ENCODE measurements around the gene UPF3A.

The UPF3A gene

GRCh38 chr13:114256547-114256946 lies 24.9 kb upstream of the UPF3A start:
- TF ChIP-seq EGR1 (IDR thresholded peaks at IDR 0.05) (no peak), FOXM1 (IDR thresholded peaks at IDR 0.05; ENCODE audit: borderline replicate concordance, low read depth) (no peak), CEBPB (IDR thresholded peaks at IDR 0.05) (no peak), TCF12 (IDR thresholded peaks at IDR 0.05; ENCODE audit: low read depth) (no peak), TAF1 (IDR thresholded peaks at IDR 0.05; ENCODE audit: low read depth) (no peak), RAD21 (IDR thresholded peaks at IDR 0.05; ENCODE audit: low read depth) (no peak), REST (IDR thresholded peaks at IDR 0.05; ENCODE audit: low read depth) (no peak), ZBTB7A (IDR thresholded peaks at IDR 0.05; ENCODE audit: low read depth) (no peak), EP300 (IDR thresholded peaks at IDR 0.05; ENCODE audit: borderline replicate concordance) (no peak), CREB1 (IDR thresholded peaks at IDR 0.05; ENCODE audit: low read depth) (no peak), YY1 (IDR thresholded peaks at IDR 0.05; ENCODE audit: low read depth) (no peak), NFIC (IDR thresholded peaks at IDR 0.05) (no peak), TEAD4 (IDR thresholded peaks at IDR 0.05) (no peak)
- TF ChIP-seq, protein P1, sequence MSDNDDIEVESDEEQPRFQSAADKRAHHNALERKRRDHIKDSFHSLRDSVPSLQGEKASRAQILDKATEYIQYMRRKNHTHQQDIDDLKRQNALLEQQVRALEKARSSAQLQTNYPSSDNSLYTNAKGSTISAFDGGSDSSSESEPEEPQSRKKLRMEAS (IDR thresholded peaks at IDR 0.05) = no peak
- TF ChIP-seq, protein P2, sequence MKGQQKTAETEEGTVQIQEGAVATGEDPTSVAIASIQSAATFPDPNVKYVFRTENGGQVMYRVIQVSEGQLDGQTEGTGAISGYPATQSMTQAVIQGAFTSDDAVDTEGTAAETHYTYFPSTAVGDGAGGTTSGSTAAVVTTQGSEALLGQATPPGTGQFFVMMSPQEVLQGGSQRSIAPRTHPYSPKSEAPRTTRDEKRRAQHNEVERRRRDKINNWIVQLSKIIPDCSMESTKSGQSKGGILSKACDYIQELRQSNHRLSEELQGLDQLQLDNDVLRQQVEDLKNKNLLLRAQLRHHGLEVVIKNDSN (IDR thresholded peaks at IDR 0.05) = no peak

DNA sequence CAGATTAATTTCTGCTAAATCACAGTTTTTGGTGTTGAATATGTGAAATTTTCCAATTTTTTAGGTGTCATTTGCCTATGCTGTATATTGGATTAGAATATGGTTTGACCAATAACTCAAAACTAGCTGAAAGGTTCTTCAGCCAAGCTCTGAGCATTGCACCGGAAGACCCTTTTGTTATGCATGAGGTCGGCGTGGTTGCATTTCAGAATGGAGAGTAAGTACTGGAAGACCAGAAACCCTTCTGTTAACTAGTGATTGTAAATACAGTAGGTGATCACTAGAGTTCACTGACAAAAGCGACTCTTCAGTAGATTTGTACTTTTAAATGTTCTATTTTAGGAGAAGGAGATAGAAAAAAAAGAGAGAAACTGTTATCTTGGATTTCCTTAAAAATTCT lies 24.4 kb upstream of the UPF3A start:
- TF ChIP-seq TAF1 (IDR thresholded peaks at IDR 0.05; ENCODE audit: low read depth) (no peak), TEAD4 (IDR thresholded peaks at IDR 0.05) (no peak), EP300 (IDR thresholded peaks at IDR 0.05; ENCODE audit: borderline replicate concordance) (no peak), REST (IDR thresholded peaks at IDR 0.05; ENCODE audit: low read depth) (no peak), CREB1 (IDR thresholded peaks at IDR 0.05; ENCODE audit: low read depth) (no peak), NFIC (IDR thresholded peaks at IDR 0.05) (no peak), TCF12 (IDR thresholded peaks at IDR 0.05; ENCODE audit: low read depth) (no peak), CEBPB (IDR thresholded peaks at IDR 0.05) (no peak), ZBTB7A (IDR thresholded peaks at IDR 0.05; ENCODE audit: low read depth) (no peak), FOXM1 (IDR thresholded peaks at IDR 0.05; ENCODE audit: borderline replicate concordance, low read depth) (no peak), RAD21 (IDR thresholded peaks at IDR 0.05; ENCODE audit: low read depth) (no peak), YY1 (IDR thresholded peaks at IDR 0.05; ENCODE audit: low read depth) (no peak), EGR1 (IDR thresholded peaks at IDR 0.05) (no peak)
- TF ChIP-seq, protein P2 (IDR thresholded peaks at IDR 0.05) = no peak
- TF ChIP-seq, protein P1 (IDR thresholded peaks at IDR 0.05) = no peak

DNA sequence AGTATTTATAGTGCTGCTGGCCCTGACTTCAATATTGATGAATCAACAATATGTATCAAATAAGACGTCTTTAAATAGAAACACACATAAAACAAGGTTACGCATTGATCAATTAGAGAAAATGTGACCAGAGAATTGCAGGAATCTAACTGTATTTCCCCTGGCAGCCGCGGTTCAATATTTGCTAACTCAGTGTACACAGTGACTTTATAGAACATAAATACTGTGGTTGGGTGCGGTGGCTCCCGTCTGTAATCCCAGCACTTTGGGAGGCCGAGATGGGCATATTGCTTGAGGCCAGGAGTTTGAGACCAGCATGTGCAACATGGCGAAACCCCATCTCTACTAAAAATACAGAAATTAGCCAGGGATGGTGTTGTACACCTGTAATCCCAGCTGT lies 22.8 kb upstream of the UPF3A start:
- no peak for TF ChIP-seq TAF1 (IDR thresholded peaks at IDR 0.05; ENCODE audit: low read depth)
- no peak for TF ChIP-seq FOXM1 (IDR thresholded peaks at IDR 0.05; ENCODE audit: borderline replicate concordance, low read depth)
- no peak for TF ChIP-seq TCF12 (IDR thresholded peaks at IDR 0.05; ENCODE audit: low read depth)
- no peak for TF ChIP-seq RAD21 (IDR thresholded peaks at IDR 0.05; ENCODE audit: low read depth)
- no peak for TF ChIP-seq REST (IDR thresholded peaks at IDR 0.05; ENCODE audit: low read depth)
- no peak for TF ChIP-seq YY1 (IDR thresholded peaks at IDR 0.05; ENCODE audit: low read depth)
- TF ChIP-seq EGR1 (IDR thresholded peaks at IDR 0.05) = no peak
- no peak for TF ChIP-seq NFIC (IDR thresholded peaks at IDR 0.05)
- no peak for TF ChIP-seq ZBTB7A (IDR thresholded peaks at IDR 0.05; ENCODE audit: low read depth)
- TF ChIP-seq CREB1 (IDR thresholded peaks at IDR 0.05; ENCODE audit: low read depth) = no peak
- TF ChIP-seq, protein P1 (IDR thresholded peaks at IDR 0.05) = no peak
- no peak for TF ChIP-seq EP300 (IDR thresholded peaks at IDR 0.05; ENCODE audit: borderline replicate concordance)

DNA sequence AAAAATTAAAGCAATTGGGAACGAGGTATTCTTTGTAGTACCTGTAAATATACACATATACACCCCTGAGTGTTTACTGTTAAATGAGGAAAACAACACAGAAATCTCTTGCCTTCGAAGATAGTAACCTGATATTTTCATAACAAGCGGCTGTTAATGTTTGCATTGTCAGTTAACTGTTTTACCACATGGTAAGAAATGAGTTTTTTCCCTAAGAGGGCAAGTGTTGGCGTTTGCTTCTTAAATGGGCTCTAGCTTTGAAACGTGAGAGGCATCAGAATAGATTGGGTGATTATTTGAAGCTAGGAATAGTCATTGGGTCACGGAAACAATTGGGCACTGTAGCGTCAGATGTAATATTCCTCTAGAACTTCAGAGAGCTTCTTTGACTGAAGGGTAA lies 22.0 kb upstream of the UPF3A start:
- no peak for TF ChIP-seq RAD21 (IDR thresholded peaks at IDR 0.05; ENCODE audit: low read depth)
- TF ChIP-seq, protein P1 (IDR thresholded peaks at IDR 0.05) = no peak
- TF ChIP-seq CREB1 (IDR thresholded peaks at IDR 0.05; ENCODE audit: low read depth) = no peak
- no peak for TF ChIP-seq YY1 (IDR thresholded peaks at IDR 0.05; ENCODE audit: low read depth)
- TF ChIP-seq, protein P2 (IDR thresholded peaks at IDR 0.05) = no peak
- no peak for TF ChIP-seq TCF12 (IDR thresholded peaks at IDR 0.05; ENCODE audit: low read depth)
- TF ChIP-seq EP300 (IDR thresholded peaks at IDR 0.05; ENCODE audit: borderline replicate concordance) = no peak
- no peak for TF ChIP-seq CEBPB (IDR thresholded peaks at IDR 0.05)
- no peak for TF ChIP-seq NFIC (IDR thresholded peaks at IDR 0.05)
- TF ChIP-seq TAF1 (IDR thresholded peaks at IDR 0.05; ENCODE audit: low read depth) = no peak
- TF ChIP-seq REST (IDR thresholded peaks at IDR 0.05; ENCODE audit: low read depth) = no peak
- no peak for TF ChIP-seq FOXM1 (IDR thresholded peaks at IDR 0.05; ENCODE audit: borderline replicate concordance, low read depth)
- no peak for TF ChIP-seq TEAD4 (IDR thresholded peaks at IDR 0.05)
- TF ChIP-seq EGR1 (IDR thresholded peaks at IDR 0.05) = no peak
- TF ChIP-seq ZBTB7A (IDR thresholded peaks at IDR 0.05; ENCODE audit: low read depth) = no peak
